ENCODE data around the gene AHCYL2. TPM values are rescaled to one million over a fixed set of nuclear protein-coding genes. Genes with fewer than 3 reads are reported as not detected.

The AHCYL2 gene
- total RNA-seq, 1 experiment from 2014 or later = 23.2 TPM

DNA sequence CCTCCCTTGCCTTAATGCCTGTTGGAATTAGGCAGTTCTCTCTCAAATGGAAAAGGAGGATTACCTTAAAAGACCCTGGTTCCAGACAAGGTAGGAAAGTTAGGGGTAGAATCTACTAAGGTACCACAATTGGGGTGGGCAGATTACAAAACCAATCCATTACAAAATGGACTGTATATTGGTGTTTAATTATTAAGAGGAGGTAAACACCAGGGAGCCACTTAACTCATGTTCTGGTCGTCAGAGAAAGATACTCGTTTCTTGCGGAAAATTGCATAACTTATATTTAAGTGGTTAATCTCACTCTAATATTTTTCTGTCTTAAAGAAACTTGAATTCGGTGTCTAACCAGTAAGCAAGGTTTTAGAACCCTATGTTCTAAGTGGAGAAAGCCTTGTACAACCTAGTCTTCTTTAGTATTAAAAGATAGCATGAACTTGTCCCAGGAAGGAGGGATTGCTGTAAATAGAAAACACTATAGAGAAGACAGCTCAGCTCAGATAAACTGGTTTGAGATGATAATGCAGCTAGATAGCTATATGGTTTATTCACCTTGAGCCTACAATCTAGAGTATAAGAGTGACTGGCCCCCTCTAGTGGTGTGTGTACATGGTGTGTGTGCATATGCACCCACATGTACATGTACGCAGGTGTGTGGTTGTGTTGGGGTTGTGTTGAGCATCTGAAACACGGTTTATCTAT, 151.4 kb downstream of the AHCYL2 start:
- Histone ChIP-seq H4K20me1 (ENCODE audit: control insufficient read depth, insufficient read depth, insufficient read length) (no peaks in the 10 kb centered on the region), H2BK12ac (ENCODE audit: insufficient read length, low read depth, low read length) (no peak overlapping the region), H4K91ac (ENCODE audit: insufficient read length, low read depth, low read length) (no peak overlapping the region), H4K5ac (ENCODE audit: insufficient read length, low read depth, low read length) (no peak overlapping the region), H3K14ac (ENCODE audit: insufficient read depth, low read length) (no peak overlapping the region), H3K27me3 (ENCODE audit: insufficient read depth, low read length) (no peaks in the 10 kb centered on the region), H3K9me3 (ENCODE audit: control insufficient read depth, low read depth, low read length) (no peaks in the 10 kb centered on the region), H3K4me2 (ENCODE audit: insufficient read depth, insufficient read length, low read length) (peak overlapping the region; percentile 9), H2BK20ac (ENCODE audit: low read depth, low read length, poor library complexity, severe bottlenecking) (no peak overlapping the region), H3K4ac (ENCODE audit: low read depth, low read length) (no peak overlapping the region), H2BK15ac (ENCODE audit: low read depth, low read length) (no peak overlapping the region), H3T11ph (ENCODE audit: low read length) (no peak overlapping the region), H3K79me1 (ENCODE audit: insufficient read depth, low read depth, low read length, poor library complexity, severe bottlenecking) (no peaks in the 10 kb centered on the region), H3K18ac (ENCODE audit: insufficient read length, low read depth, low read length) (no peak overlapping the region), H2BK5ac (ENCODE audit: insufficient read length, low read length) (no peak overlapping the region), H3K27ac (ENCODE audit: insufficient read length, low read depth, low read length) (no peak overlapping the region), H2AK5ac (ENCODE audit: insufficient read length, low read length) (no peak overlapping the region), H3K56ac (ENCODE audit: insufficient read length, low read depth, low read length) (no peak overlapping the region), H2AFZ (ENCODE audit: low read length) (no peak overlapping the region), H3K23me2 (ENCODE audit: insufficient read length, low read depth, low read length, poor library complexity, severe bottlenecking) (no peaks in the 10 kb centered on the region), H3K4me1 (ENCODE audit: insufficient read depth, low read length) (peaks cover 4% of the 10 kb centered on the region; the same call in 1 of the 2 replicates), H3K9ac (ENCODE audit: extremely low read depth, insufficient read length, low read length) (no peak overlapping the region), H3K23ac (ENCODE audit: insufficient read length, low read depth, low read length) (no peak overlapping the region), H3K79me2 (ENCODE audit: insufficient read depth, low read length) (no peaks in the 10 kb centered on the region), H4K8ac (replicated peaks; ENCODE audit: insufficient read length, low read depth, low read length) (no peak overlapping the region), H2BK120ac (ENCODE audit: low read depth, low read length, poor library complexity, severe bottlenecking) (no peak overlapping the region)
- no CpG with 5 or more reads among the region's 6 CpGs for WGBS (ENCODE audit: extremely low coverage, insufficient read length, low lambda C conversion rate)
- Mint-ChIP-seq H3K4me1 (peaks cover 33 to 44% of the 10 kb centered on the region in 2 experiments), H3K4me3 (no peak overlapping the region), H3K27ac (peak overlapping the region; percentile 27 to 95 (median 94); a peak in 6 of 7 replicates), H3K36me3 (ENCODE audit: insufficient read depth in 1 of 3, low read depth in 3 of 3) (no peaks in the 10 kb centered on the region; a peak in 1 of 7 replicates), H3K27me3 (ENCODE audit: low read depth) (no peaks in the 10 kb centered on the region), H3K9me3 (no peaks in the 10 kb centered on the region)
- no peak for DNase-seq
- TF ChIP-seq, protein P1, sequence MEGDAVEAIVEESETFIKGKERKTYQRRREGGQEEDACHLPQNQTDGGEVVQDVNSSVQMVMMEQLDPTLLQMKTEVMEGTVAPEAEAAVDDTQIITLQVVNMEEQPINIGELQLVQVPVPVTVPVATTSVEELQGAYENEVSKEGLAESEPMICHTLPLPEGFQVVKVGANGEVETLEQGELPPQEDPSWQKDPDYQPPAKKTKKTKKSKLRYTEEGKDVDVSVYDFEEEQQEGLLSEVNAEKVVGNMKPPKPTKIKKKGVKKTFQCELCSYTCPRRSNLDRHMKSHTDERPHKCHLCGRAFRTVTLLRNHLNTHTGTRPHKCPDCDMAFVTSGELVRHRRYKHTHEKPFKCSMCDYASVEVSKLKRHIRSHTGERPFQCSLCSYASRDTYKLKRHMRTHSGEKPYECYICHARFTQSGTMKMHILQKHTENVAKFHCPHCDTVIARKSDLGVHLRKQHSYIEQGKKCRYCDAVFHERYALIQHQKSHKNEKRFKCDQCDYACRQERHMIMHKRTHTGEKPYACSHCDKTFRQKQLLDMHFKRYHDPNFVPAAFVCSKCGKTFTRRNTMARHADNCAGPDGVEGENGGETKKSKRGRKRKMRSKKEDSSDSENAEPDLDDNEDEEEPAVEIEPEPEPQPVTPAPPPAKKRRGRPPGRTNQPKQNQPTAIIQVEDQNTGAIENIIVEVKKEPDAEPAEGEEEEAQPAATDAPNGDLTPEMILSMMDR (conservative IDR thresholded peaks at IDR 0.05) = peak; percentile 72

All from H9 (cell line).